HG03378 (cell line): Measurements from ENCODE around the gene PTRH2.
A peak's percentile ranks its signal among the peaks of the same experiment; 100 is the strongest.
"Not testable (repeated sequence)": the region's sequence is repeated elsewhere in the genome, so short reads cannot be mapped to it uniquely, and the experiment has no call there.

ENCODE experiments used
- ATAC-seq: cut with Tn5 transposase; IDR thresholded peaks from one replicate; pipeline ENCODE4 v1.9.1; 2021; ENCODE audit warnings: mild to moderate bottlenecking, moderate library complexity; ENCODE audit not compliant: unreplicated experiment

Gene PTRH2

GRCh38 chr17:59707149-59707970, at the start of gene PTRH2, which contains the start of gene VMP1:
Gene PTRH2 (minus strand): TSS chr17:59707430. CDS start chr17:59697978, 9,452 bp downstream.
Gene VMP1 (plus strand): TSS chr17:59707654. CDS start chr17:59731447, 23,793 bp downstream.
- peak; percentile 89 for ATAC-seq

GRCh38 chr17:59756236-59756818, 49.1 kb upstream of the PTRH2 start:
- no peak for ATAC-seq

- not testable (repeated sequence) for ATAC-seq
Observed at GRCh38 chr17:59755069-59755468, 47.8 kb upstream of the PTRH2 start.

- no peak for ATAC-seq
Observed at GRCh38 chr17:59754552-59754951, 47.3 kb upstream of the PTRH2 start.

- ATAC-seq = peak; percentile 60
Observed at GRCh38 chr17:59753522-59754467, 46.6 kb upstream of the PTRH2 start.

- no peak for ATAC-seq
Observed at GRCh38 chr17:59752922-59753321, 45.7 kb upstream of the PTRH2 start.

GRCh38 chr17:59752446-59752845, 45.2 kb upstream of the PTRH2 start:
- ATAC-seq = no peak

GRCh38 chr17:59751955-59752413, 44.8 kb upstream of the PTRH2 start:
- ATAC-seq = no peak

GRCh38 chr17:59748591-59748990, 41.4 kb upstream of the PTRH2 start:
- no peak for ATAC-seq

- no peak for ATAC-seq
Observed at GRCh38 chr17:59746849-59747445, 39.7 kb upstream of the PTRH2 start.

GRCh38 chr17:59745040-59745439, 37.8 kb upstream of the PTRH2 start:
- no peak for ATAC-seq

- ATAC-seq = no peak
Observed at GRCh38 chr17:59743842-59744241, 36.6 kb upstream of the PTRH2 start.

- ATAC-seq = no peak
Observed at GRCh38 chr17:59737324-59737723, 30.1 kb upstream of the PTRH2 start.

GRCh38 chr17:59734226-59734625, 27.0 kb upstream of the PTRH2 start:
- ATAC-seq = no peak

- no peak for ATAC-seq
Observed at GRCh38 chr17:59733697-59734096, 26.5 kb upstream of the PTRH2 start.

GRCh38 chr17:59730268-59730834, 23.1 kb upstream of the PTRH2 start:
- ATAC-seq = no peak

GRCh38 chr17:59727817-59728533, 20.7 kb upstream of the PTRH2 start:
- ATAC-seq = no peak

- no peak for ATAC-seq
Observed at GRCh38 chr17:59725691-59726090, 18.5 kb upstream of the PTRH2 start.

GRCh38 chr17:59723607-59724006, 16.4 kb upstream of the PTRH2 start:
- no peak for ATAC-seq

GRCh38 chr17:59723041-59723440, 15.8 kb upstream of the PTRH2 start:
- no peak for ATAC-seq
